RPMI8226 (cell line): ENCODE data around the gene DENND5A.

ENCODE experiments used
- DNase-seq: peaks from one replicate; pipeline ENCODE4 v3.0.0-alpha.2; 2015

Gene DENND5A

DNA sequence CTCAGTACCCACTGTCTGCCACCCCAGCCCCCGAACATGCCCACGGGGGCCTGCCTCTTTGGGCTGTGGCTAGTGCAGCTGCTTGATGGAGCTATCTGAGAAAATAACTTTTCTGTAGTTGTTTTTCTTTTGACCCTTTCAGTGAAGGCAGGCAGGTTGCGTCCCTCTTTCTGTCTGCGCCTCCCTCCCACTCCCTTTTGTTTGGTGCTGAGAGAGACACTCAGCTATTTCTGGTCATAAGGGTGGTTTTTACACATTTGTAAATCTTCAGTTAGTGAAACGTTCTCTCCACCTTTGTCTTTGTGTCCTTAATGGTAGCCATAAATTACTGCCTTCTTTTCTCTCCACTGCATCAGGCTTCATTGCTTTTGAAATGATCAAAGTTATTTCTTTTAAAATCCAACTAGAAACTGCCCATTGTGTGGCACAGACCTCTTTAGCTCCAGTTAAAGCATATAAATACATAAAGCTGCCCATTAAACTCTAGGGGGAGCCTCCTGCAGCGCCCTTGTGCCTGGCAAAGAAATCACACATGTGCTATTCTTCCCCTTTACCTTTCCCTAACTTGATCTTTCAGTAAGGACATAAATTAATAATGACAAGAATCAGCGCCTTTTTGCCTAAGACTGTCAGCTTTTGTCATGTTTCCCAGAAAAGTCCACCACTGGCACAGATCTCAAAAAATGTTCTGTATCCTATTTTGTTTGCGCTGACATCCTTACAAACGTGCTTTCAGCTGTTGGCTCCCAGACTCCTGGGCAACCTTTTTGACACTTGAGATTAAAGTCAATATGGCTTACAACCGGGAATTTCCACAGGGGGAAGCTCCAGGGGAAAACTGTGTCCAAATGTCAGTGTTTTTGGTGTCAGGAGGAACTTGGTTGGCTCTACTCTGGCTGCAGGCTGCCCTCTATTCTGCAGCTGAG lies 172.0 kb downstream of the DENND5A start:
- peak; percentile 12 for DNase-seq

DNA sequence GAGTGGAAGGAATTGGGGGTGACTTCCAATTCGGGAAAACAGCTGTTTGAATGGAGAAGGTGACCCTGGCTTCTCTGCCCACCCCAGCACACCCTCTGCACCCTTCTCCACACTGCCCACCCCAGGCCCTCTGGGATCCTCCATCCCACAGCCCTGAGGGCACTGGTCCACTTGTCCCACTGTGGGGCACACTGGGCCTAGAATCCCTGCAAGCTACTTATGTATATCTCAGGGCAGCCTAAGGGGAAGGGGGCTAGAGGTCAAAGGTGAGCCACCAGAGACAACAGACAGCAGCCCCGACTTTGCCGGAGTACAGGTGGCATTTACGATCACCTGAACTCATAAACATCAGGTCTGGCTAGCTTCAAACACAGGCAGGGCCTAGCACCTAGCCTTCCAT lies 173.1 kb downstream of the DENND5A start:
- no peak for DNase-seq

DNA sequence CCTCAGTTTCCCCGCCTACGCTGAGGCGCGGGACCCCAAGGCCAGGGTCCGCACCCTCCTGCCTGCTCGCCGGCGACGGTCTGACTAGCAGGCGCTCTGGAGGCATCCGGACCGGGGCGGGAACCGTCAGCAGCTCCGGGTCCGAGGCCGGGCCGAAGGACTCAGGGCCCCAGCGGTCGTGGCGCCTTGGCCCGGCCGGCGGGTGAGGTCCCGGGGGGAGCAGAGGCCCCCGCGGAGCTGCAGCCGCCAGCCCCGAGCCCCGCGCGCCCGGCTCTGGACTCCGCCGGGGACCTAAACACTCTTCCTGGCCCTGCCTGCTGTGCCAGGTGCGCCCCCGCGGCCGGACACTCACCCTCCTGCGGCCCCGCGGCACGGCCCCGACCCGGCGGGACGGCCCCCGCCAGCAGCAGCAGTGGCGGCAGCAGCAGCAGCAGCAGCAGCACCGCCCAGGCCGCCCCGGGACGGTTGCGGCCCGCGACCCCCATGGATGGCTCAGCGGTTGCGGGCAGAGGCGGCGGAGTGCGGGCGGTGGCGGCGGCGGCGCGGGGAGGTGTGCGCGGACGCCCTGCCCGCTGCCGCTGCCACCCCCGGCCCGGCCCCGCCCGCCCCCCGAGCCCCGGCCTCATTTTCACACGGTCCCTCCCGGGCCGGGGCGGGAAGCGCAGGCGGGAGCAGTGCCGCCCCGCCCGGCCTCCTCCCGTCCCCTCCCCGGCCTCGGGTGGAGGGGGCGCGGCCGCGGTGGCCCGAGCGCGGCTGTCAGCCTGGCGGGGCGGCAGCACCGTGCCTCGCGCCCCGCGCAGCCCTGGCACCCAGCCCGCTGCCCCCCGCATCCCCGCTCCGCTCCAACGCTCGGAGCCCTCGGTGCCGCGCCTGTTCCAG lies 173.9 kb downstream of the DENND5A start, which contains the start of gene SCUBE2:
Gene SCUBE2, minus strand, starts transcription at position 556 of the 879 bp plus-strand sequence. Its CDS starts 71 bp downstream, at position 485.
- DNase-seq: no peak

DNA sequence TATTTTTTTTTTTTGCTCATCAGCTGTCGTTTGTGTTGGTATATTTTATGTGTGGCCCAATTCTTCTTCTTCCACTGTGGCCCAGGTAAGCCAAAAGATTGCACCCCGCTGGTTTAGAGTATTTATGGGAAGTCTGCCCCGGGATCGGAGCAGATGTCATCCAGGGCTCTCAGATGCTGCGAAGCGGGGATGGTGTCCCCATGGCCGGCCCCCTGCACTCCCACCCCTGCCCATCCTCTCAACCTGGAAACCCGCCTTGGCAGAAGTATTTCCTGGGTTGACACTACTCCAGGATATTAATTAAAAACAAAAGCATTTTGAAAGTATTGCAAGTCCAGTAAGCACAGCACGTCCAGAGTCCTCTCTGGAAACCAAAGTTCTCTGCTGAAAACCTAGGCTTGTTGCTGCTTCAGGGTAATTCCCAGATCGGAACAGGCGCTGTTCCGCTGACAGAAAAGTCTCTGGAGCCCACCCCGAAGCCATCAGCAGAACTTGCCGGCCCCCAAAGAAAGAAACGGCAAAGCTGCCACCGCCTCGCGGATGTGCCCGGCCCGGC lies 174.6 kb downstream of the DENND5A start:
- DNase-seq: no peak

DNA sequence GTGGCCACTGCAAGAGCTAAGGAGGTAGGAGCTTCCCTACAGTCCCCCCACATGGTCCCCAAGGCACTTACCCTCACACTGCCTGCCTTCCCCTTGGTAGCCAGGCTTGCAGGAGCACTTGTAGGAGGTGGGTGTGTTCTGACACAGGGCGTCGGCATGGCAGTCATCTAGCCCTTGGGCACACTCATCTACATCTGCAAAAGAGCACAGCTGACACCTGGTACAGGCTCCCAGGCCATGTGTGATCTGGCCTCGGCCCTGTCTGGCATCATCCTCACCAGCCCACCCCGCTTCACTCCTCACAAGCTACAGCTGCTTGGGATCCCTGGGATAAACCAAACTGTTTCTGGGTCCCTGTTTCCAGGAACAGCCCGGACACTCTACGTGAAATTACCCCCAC lies 175.5 kb downstream of the DENND5A start:
- DNase-seq: no peak

DNA sequence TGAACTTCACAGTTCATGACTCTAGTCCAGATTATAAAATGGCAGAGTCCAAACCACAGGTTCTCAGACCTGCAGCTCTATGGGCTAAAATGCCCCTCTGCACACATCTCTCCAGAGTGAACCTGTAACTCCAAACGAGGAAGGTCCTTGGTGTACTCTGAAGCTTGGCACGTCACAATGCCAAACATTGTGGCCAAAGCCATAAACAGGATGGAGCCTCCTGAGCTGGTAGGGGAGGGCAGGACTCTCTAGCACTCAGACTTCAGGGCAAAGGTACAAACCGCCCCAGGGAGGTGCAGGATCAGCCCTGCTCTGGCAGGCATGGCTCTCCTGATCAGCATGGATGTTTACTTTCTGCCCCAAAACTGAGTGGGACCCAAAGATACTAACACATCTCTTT lies 176.1 kb downstream of the DENND5A start:
- DNase-seq: no peak
